ENCODE results near the gene SLC30A3. TPM values are rescaled to one million over a fixed set of nuclear protein-coding genes. Genes with fewer than 3 reads are reported as not detected.

SLC30A3 gene
- total and polyA plus RNA-seq, 2 of the 13 experiments (the other 11 are each of a cell fraction or from before 2014, with no cell fraction given) = 0.38 to 0.79 TPM

GRCh38 chr2:27217173-27218121 is 45.4 kb downstream of the SLC30A3 start, which contains the start of gene CAD (continued):
- peak; percentile 41; the same call in 1 of the 2 replicates for TF ChIP-seq BATF2 (CRISPR knock-in tag; IDR thresholded peaks at IDR 0.05)
- peak; percentile 74; the same call in 1 of the 2 replicates for TF ChIP-seq SPEN (CRISPR knock-in tag; IDR thresholded peaks at IDR 0.05; ENCODE audit: low read depth)
- TF ChIP-seq ZNF318 (CRISPR knock-in tag; IDR thresholded peaks at IDR 0.05) = no peak; the same call in 1 of the 2 replicates
- peak; percentile 49; the same call in 1 of the 2 replicates for TF ChIP-seq ZNF280B (CRISPR knock-in tag; IDR thresholded peaks at IDR 0.05; ENCODE audit: borderline replicate concordance)
- TF ChIP-seq ZBTB33 (CRISPR knock-in tag; IDR thresholded peaks at IDR 0.05) = peak; percentile 29; the same call in 1 of the 2 replicates
- peak; percentile 94; the same call in 2 of the 3 replicates for TF ChIP-seq MXI1 (IDR thresholded peaks at IDR 0.05; ENCODE audit: borderline replicate concordance, low read depth, low read length)
- TF ChIP-seq FLYWCH1 (CRISPR knock-in tag; IDR thresholded peaks at IDR 0.05) = no peak
- TF ChIP-seq SIX4 (CRISPR knock-in tag; IDR thresholded peaks at IDR 0.05) = no peak
- peak; percentile 48; the same call in 1 of the 2 replicates for TF ChIP-seq ARNT2 (CRISPR knock-in tag; IDR thresholded peaks at IDR 0.05; ENCODE audit: low read depth)
- peak; percentile 94 for TF ChIP-seq NR0B2 (CRISPR knock-in tag; IDR thresholded peaks at IDR 0.05)
- no peak; the same call in 1 of the 2 replicates for TF ChIP-seq BCL3 (CRISPR knock-in tag; IDR thresholded peaks at IDR 0.05)
